SW 1271 (cell line): ENCODE results near the gene MITF.
A peak's percentile ranks its signal among the peaks of the same experiment; 100 is the strongest.

Experiments
- DNase-seq, 2 experiments: peaks; one replicate each; lab custom pipeline; 2025; lab: John Stamatoyannopoulos, UW

The MITF gene

DNA sequence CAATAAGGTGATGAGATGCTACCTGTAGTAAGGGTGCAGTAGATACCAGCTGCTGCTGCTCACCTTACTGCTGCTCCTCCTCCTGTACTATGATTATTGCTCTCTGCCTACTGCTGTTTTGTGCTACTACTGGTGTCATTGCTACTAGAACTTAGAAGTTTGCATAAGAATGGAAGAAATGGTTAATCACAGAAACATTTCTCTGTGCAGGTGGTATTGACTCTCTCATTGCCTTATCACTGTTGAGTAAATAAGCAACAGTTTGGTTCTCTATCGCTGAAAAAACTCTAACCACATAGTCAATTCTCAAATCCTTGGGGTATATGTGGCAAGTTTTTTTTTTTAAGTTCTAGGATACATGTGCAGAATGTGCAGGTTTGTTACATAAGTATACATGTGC is 16.5 kb downstream of the MITF start:
- no peak for DNase-seq

DNA sequence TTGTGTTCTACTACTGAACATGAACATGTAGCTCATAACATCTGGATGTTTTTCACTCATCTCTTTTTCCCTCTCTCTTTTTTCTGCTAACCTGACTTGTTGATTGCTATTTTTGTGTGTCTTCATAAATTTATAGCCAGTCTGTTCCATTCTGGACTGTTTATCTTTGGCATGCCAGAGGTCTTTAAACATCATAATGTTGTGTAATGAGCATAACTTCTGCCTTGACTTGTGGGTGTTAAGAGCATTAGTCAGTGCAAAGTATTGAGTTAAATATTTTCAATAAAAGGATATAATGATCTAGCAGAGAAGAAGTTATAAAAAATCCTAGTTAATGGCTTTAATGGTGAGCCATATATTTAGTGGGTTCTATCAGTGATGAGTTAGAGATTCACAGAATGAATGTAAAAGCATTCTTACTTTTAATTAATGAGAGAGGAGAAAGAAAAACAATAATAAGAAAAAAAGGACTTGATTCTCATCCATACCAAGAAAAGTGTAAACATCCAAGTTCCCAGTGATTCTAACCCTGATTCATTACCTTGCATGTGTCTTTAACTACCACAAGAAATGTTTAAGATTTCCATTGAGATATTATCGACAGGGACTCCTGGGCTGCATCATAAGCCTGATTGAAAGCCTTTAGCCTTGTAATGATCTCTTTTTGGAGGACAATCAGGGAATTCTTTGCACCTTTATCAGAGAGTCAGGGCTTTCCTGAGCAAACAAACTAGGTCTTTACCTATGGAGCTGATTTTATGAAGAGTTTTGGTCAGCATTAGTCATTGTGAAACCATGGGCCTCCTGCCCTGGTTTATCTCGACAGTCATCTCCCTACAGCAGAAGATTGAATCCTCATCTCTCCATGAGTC is 22.9 kb downstream of the MITF start:
- no peak for DNase-seq

DNA sequence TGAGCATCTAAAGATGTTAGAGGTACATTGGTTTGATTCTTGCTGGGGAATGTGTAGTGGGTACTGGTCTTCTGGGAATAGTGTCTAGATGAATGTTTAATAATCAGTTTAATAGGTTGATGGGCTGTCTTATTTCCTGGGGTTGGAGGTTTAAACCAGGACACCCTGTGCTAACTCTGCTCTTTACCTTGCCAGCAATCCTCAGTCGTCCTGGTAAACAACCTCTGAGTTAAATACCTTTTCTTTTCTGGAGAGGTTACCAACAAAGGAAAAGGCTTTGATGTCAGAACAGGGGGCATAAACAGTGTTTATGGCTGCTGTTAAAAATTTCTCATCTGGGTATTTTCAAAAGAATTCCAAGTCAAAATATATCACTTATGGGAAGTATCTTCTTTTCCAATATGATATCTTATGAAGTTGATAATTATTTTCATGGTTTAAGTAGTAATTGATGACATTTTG is 23.5 kb downstream of the MITF start:
- no peak for DNase-seq

DNA sequence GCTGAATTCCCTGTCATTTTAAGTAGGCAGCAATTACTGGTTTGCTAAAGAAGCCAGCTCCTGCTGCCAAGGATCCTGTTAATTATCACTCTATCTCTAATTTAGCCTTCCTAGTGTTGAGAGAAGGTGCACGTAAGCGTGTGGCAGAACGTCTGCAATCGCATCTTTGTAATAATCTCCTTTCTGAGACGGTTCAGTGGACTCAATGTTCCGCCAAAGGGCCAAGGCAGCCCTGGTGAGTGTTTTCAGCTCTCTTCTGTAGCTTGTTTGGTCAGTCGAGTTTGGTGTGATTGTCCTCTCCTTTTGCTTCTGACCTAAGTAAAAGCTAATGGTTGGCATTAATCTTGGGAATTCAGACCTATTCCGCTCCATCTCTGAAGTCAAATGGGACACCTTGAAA is 24.2 kb downstream of the MITF start:
- no peak for DNase-seq

DNA sequence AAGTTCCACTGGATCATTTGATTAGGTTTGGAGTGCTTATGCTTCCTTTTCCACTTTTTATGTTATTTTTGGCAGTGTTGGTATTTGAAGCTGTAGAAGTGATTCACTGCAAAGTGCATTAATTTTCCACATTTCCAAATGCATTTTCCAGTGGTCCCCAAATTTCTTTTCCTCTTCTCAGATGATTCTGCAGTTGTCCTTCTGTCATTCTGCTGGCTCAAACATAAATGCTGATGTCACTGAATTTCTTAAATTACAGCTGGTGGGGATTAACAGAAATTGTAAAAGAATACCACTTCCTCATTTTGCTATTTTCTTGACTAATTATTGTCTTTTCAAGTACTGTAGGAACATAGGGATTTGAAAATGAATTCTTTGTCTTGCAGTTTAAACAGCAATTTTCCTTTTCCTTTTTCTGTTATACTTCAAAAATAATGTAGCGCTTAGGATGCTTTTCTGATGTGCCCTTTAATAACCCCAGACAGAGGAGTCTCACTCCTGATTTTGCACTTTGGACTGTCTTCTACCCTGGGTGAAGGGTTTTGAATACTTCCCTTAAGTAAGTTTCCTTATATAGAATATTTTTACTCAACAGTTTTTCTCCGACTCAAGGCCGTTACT is 25.0 kb downstream of the MITF start:
- no peak for DNase-seq

DNA sequence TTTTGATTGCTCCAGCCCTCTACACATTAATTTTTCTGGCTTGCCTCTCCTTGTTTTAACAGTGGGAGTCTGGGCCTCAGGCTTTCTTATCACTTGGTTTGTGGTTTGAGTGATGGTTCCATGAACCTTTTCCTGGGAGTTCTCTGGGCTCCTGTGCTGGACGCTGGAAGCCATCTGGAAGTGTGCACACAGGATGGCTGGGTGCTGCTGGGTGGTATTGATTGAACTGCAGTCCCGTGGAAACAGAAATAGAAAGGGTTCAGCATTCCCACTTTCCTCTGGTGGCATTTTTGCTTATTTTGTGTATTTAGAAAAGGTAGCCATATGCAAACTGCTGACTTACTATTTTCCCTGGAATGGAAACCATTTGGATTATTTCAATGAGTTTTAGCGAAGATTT is 25.6 kb downstream of the MITF start:
- no peak for DNase-seq

DNA sequence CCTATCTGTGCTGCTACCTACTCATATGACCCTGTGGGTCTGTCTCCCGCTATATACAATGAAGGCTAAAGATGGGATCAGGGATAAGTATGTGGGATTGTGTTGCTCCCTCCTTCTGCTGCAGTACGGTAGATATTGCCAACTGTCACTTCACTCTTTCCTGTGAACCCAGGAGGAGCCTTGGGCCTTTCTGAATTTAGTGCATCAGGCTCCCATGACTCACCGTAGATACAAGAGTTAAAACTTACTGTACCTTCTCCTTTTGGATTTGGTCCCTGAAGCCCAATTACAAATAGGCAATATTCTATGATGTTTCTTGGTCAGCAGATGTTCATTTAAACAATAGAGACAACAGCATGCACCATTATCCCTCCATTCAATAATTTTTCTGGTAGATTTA is 27.4 kb downstream of the MITF start:
- DNase-seq, result no peak

DNA sequence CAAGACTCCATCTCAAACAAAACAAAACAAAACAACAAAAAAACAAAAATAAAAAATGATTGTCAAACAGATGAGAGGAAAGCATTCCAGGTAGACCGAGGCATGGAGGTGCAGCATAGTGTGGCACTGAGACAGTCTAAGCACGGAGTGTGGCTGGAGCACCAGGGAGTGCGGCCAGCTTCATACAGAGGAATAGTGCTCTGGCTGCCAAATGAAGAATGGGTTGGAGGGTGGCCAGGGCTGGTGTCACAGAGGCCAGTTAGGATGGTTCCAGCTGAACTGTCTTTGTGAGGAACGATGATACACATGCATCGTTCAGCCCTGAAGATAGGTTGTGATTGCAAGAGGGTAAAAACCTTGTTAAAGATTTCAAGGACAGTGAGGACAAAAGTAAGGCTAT is 28.3 kb downstream of the MITF start:
- DNase-seq, result no peak

DNA sequence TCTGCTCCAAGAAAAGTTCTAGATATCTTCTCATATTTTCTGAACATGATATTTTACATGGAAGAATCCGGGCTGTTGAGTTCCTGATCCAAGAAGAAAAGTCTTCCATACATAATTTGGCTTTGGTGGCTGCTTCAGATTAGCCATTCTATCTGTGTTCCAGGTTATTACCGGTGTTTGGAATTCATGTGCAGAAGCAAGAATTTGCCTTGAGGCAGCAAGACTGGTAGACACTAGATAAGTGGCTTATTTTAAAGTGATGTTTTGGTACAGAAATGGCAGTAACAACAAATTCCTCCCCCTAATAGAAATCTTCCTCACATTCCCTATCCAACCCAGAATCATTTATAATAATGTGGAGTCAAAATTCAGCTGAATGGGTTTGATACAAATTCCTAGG is 29.2 kb downstream of the MITF start:
- DNase-seq, result no peak

DNA sequence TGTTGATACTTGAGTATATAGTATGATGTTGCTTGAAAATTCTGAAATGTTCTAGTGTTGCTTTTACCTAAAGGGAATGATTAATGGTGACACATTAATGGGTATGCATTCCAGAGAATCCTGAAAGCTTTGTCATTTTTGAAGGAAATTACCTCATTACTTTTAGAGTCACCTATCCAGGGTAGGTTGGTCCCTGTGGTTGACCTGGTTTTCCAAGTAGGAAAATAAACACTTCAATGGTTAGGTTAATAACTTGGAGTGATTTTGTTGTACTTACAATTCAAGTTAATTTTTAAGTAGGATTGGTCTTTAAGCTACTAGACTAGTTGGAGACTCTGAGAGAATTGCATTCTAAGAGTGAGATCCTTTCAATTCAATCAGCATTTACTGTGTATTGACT is 31.0 kb downstream of the MITF start:
- peak in 1 of 2 experiments; percentile 27 for DNase-seq

DNA sequence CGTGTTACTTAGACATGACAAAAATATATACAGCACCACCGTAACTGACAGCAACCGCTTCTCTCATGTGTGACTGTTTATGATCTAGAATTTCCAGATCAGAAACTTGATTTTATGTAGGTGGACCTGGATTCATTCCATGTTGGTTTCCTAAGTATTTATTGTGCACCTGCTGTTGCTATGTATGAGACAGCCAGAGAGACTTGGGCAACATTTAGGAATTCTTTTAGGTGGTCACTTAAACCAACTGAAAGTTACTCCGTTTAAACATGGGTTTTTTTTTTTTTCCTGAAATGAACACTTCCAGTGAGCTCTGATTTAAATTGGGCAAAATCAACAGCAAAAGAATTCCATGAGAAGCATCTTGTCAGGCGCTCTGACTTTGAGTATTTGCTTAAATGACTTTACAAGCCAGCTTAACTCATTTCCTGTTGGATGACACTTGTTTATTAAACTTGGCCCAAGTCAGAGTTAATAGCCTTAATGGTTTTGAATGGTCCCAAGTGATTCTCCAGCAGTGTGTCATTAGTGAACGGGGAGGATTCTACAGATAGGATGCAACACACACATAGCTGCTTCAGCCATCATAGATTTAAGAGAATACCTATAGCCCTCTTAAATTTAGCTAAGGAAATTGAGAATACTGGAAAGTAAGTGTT is 31.8 kb downstream of the MITF start:
- no peak for DNase-seq

DNA sequence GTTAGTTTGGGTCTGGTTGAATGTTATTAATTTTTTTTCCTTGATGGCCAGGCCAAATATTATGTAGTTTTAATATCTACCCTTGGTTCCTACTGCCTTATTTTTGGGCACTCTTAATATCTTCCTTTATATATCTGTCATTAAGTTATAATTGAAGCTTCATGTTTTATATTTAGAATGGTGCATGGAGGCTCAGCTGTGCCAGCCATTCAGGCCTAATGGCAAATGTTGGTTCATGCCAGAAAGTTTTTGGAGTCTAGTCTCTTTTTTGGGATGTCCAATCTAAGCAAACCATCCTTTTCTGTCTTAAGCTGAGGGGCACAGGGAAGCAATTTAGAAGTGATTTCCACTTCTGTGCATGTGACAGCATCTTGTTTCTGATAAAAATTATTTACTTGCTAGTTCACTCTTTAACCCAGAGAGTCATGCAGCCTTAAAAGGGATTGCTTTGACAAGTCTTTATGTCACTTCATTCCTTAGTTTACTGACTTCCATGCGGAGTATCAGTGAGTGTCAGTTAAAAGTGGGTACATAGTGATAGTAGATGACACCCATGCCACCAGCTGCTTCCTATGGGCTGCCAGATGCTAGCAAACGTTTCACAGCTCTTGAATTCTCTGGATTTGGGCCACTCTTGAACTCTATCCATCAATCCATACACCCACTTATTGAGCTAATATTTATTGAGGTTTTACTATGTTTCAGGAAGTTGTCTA is 33.0 kb downstream of the MITF start:
- DNase-seq, result no peak

DNA sequence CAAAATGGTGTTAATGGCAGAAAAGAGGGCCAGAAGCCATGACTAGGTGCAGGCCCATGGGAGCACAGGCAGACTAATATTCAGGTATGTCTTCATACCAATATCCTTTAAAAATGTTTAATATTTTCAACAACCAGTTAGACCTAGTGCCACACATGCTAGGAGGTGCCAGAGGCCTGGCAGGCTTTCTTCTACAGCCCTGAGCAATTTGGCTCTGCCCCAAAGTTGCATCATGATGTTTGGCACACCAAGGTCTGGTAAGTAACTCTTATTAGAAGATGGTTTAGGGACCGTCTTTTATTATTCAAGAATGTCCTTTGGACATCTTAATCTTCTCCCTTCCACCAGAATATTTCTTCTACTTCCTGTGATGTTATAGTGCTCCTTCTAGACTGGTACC is 34.8 kb downstream of the MITF start:
- no peak for DNase-seq

DNA sequence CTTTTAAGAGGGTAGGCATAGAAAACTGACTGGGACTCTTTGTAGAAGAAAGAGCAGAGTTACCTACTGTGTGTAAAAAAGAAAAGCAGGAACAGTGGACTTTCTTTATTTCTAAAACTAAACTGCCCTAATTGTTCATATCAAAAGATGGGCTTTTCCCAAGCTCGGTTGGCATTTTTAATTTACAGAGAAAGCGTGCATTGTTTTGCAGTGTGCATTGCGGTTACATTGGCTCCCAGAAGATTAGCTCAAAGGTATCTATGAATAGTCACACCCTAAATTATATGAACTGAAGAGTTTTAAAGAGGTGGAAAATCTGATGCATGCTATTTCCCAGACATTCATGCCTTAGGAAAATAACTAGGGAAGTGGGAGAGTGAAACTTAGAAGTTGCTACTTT is 36.5 kb downstream of the MITF start:
- no peak for DNase-seq

DNA sequence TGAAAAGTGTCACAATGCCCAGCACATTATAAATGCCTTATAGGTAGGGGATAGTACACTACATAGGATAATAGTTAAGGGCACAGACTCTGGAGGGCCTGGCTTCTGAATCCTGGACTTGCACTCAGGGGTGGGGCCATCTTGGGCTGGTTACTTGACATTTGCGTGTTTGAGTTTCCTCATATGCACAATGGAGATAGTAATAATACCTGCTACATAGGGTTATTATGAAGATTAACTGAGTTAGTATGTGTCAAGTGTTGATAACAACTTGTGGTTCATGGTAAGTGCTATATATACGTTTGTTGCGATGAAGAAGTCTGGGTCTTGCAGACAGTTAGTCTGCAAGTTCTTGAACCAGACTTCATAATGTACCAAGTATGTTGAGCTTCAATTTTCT is 37.0 kb downstream of the MITF start:
- DNase-seq, result no peak

DNA sequence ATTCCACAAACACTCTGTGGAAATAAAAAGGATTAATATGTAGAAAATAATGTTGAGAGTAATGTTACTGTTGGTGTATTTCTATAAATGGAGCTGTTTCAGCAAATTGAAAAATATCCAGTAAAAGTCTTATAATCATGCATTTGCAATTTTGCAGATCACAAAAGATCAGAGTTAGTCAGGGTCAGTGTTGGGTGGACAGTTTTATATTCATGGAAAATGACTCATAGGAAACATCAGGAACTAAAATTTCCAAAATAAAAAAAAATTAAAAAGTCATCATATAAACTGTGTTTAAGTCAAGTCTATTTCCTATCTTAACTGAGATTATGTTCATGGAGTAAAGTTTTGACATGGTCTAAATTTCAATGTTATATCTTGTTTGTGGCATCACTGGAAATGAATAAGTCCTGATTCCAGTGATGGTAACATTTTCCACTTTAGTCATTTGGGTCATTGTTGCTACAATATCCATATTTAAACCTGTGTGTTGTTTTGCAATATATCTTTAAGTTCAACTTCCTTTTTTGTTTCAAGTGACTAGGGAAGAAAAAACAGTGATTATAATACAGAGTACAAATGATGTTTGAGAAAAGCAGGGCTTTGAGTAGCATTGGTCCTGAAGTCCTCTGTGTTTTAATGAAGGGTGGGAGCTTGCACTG is 37.8 kb downstream of the MITF start:
- no peak for DNase-seq

DNA sequence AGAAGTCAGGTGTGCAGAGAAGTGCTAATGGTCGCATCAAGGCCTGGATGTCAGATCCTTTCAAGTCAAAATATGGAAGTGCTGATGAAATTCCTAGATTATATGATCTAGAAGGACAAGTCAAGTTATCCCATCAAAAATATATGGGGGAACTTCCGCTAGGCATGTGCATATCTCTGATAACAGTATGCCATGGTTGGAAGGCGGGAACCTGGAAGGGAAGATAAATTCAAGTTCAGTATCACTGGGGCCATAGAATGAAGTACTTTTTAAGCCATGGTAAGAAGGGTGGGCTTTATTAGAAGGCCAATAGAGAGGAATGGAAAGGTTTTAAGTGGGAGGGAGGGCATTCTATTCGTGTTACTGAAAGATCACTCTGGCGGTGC is 38.3 kb downstream of the MITF start:
- DNase-seq, result no peak

DNA sequence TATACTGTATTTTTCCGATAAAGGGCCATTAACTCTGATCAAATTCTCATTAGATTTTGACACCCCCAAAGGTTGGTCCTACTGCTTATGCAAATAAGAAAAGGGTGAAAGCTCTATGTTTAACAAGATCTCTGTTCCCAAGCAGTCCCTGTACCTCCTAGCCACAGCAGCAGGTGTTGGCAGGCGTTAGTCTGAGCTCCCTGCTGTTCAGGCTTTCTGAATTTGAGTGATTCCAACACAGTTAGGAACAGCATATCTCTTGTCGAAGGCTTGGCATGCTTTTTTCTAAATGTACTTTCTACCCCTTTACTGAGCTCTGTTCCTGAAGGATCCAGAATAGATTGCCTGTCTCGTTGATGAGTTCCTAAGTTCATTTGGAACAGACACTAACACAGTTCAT is 42.3 kb downstream of the MITF start:
- DNase-seq, result no peak

DNA sequence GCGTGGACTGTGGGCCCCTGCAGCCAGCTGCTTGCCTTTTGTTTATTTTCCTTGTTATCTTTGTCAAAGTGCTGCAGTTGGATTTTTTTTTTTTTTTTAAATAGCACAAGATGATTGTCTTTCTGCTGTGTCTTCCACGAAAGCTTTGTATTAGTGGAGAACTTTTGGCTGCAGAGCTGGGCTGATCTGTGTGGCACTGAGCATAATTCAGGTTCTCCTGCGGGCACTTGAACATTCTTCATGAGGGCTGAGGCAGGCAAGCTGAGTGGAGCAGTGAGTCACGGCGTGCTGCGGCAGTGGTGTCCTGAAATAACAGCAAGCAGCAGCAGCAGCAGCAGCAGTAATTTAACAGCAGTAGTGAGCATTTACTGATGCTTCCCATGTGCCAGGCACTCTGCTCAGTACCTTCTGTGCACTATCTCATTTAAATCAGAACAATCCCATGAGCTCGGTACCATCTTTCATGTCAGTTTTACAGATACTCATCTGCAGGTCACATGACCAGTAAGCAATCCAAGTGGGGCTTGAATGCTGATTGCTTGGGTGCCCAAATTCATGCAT is 45.8 kb downstream of the MITF start:
- DNase-seq, result no peak

DNA sequence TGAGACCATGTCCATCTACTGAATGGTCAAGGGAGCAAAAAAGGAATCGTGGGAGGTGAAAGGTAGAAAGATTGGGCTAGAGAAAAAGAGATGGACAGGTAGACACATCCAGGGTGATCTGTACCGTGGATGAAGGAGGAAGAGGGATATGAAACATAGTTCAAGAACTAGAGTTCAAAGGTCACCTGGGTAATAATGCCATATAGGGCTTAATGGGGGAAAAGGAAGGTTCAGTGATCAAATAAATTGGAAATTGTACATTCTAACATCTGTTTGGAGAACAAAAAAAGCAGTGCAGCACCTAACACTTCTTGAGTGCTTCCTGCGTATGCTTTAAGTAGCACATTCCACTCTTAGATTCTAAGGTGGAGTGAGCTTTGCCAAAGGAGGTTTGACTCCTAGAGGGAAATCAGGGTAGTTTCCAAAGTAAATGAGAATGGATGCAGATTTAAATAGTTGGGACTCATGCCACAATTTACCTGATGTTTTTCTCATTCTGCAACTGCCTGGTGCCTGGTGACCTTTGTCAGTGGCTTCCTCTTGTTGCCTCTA is 46.6 kb downstream of the MITF start:
- DNase-seq, result no peak

DNA sequence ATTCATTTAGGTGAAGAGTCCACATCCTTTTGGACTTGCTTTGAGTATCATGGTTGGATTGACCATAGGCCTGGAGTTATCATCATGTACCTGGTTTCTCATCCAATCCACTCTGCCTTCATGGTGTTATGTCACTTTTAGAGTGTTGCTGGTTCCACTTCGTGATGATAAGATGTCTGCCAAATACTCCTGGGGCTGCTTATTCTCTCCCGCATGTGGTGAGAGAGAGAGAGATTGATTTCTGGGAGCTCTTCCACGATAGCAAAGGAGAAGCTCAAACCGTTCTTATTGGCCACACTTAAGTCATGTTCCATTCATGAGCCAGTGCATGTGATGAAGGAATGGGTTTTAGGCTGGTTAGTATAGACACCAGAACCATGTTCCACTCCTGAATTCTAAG is 47.6 kb downstream of the MITF start:
- no peak for DNase-seq
